Stimulated activated CD4-positive, alpha-beta T cell treated with anti-CD3 and anti-CD28 coated beads, Interleukin-1b, Interleukin-23, amount 100 ng/mL, for 24 hours (primary cell): ENCODE measurements around the gene UTP4.

Experiments
- DNase-seq, 4 experiments: peaks; one replicate each; pipeline ENCODE4 v3.0.0-alpha.2; 2020; ENCODE audit warnings: low read depth in 4 of 4, low spot score in 1 of 4

UTP4 gene

DNA sequence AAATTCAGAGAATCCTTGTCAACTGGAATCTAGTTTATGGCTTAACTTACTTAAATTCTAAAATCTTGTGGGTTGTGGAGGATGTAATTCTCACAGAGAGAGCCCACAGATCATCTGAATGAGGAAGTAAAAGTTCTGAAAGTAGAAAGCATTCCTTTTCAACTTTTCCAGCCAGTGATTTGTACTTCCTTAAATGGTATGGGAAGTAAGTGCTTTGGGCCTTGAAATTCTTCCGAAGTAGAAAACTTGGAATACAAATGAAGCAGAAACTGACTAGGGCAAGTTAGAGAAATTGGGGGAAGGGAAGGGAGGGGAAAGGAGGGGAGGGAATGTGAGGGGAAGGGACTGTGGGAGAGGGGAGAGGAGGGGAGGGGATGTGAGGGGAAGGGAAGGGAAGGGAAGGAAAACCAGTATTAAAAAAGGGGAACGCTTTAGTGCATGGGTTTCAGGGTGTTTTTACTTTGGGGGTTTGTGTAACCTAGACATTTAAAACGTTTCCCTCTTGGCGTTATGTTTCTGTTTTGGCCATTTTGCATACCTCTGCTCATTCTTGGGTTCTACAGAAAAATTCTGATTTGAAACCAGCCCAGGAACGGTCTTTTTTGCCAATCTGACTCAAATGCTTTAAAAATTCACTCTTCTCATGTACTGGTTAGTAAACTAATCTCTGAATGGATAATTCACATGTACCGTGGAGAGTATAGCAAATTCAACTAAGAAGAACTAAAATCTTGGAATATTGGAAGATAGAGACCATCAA is 39.1 kb downstream of the UTP4 start:
- no peak for DNase-seq

DNA sequence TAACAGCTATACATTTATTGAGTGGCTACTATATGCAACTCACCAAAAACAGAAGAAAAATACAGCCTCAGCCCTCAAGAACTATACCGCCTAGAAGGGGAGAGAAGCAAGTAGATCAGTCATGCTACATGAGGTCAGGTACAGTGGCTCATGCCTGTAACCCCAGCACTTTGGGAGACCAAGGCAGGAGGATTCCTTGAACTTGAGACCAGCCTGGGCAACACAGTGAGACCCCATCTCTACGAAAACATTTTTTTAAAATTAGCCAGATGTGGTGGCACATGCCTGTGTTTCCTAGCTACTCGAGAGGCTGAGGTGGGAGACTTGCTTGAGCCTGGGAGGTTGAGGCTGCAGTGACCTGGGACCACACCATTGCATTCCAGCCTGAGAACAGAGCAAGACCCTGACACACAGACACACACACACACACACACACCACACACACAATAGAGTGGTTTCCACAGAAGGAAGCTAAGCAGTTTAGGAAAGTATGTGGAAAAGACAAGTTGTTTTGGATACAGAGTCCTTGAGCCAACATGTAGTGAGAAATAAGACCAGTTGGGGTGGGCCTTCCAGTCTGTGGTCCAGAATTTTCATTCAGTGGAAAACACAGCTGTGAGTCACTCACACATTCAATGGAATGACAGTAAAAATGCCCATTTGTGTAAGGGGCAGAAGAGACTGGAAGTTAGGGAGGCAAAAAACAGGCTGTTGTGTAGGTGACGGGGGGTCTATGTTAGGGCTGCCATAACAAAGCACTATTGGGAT is 43.8 kb downstream of the UTP4 start:
- no peak for DNase-seq

DNA sequence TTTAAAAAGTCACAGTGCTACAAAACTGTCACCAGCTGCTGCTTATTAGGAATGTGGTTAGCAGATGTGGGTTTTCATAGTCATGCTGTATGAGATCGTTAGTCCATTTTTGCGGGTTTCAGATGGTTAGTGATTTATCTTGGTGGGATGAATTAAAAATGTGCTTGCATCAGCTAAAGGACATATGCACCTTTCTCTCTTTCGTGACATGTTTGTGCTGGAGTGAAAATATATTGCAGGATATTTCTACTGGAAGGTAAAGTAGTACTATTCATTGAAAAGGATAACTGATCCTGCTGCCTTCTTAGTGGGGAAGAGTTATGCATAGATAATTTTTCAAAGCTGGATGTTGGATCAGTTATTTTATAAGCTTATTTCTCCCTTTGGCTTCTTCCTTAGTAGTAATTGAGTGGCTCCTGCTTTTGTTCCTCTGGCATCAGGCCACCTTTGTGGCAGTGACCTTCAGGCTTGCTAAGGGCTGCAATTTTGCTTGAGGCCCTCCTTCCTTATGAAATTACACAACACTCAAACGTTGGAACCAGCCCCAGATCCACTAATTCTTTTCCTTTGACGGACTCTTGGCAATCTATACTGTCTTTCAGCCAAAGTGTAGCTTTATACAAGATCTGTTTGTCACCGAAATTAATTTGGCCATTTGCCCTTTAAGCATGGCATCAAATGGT is 47.0 kb downstream of the UTP4 start:
- no peak for DNase-seq

DNA sequence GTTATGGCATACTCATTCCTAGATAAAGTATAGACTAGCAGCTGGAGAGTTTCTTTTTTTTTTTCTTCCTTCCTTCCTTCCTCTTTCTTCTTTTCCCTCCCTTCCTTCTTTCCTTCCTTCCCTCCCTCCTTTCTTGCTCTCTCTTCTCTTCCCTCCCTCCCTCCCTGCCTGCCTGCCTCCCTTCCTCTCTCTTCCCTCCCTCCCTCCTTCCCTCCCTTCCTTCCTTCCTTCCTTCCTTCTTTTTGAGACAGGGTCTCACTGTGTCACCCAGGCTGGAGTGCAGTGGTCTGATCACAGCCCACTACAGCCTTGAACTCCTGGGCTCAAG is 47.5 kb downstream of the UTP4 start:
- DNase-seq = no peak

DNA sequence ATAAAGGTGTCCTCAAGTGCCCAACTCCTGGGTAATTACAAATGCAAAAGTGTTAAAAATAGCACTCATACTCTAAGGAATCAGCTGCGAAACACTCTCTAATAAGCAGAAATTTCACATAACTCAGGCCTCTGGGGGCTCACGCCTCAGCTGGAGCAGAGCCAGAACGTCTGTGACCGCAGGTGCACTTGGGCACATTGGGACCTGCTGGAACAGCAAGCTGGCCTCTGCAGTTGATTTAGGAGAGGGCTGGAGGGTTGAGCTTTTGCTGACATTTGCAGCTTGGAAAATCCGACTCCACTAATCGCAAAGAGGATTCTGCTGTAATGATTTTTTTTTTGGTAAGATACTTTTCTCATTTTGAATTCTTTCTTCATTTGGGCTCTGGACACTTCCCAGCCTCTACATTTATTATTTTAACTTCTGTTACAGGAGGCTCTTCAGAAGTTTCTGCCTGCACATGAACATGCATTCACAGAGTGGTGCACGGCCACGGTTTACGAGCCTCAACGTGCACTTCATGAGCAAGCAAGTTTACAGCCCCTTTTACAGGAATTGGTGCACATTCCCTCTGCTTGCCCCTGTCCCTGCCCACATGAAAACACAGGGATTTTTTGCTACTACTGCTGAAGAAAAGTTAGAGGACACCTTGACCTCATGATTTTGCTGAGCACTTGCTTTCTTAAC is 50.4 kb downstream of the UTP4 start:
- DNase-seq = no peak

DNA sequence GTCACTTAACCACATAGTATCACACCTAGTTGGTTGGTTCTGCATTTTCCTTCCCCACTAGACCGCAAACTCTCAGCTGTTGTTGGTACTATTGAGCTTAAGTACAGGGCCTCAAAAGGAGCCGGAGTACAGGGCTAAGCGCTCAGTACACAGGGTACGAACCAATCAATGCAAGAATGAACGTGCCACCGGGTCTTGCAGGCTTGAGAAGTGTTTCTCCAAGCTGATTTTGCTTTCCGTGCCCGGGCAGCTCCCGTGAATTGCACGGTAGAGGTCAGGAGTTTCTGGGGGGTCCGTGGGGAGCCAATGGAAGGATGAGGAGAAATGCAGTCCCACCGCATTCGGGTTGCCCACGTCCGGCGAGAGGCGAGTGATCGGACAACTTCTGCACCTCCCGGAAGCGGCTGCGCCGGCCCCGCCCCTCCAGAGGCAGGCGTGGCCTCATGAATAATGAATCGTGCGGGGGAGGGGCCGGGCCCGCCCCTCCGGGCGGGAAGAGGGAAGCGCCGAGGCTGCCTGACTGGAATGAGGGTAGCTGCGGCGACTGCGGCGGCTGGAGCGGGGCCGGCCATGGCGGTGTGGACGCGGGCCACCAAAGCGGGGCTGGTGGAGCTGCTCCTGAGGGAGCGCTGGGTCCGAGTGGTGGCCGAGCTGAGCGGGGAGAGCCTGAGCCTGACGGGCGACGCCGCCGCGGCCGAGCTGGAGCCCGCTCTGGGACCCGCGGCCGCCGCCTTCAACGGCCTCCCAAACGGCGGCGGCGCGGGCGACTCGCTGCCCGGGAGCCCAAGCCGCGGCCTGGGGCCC is 54.4 kb downstream of the UTP4 start, which contains the start of gene SNTB2:
Gene SNTB2, plus strand, starts transcription at position 523 of the 804 bp plus-strand sequence. Its CDS starts 3 bp downstream, at position 526.
- peak; percentile 58 to 77 (median 68) for DNase-seq

DNA sequence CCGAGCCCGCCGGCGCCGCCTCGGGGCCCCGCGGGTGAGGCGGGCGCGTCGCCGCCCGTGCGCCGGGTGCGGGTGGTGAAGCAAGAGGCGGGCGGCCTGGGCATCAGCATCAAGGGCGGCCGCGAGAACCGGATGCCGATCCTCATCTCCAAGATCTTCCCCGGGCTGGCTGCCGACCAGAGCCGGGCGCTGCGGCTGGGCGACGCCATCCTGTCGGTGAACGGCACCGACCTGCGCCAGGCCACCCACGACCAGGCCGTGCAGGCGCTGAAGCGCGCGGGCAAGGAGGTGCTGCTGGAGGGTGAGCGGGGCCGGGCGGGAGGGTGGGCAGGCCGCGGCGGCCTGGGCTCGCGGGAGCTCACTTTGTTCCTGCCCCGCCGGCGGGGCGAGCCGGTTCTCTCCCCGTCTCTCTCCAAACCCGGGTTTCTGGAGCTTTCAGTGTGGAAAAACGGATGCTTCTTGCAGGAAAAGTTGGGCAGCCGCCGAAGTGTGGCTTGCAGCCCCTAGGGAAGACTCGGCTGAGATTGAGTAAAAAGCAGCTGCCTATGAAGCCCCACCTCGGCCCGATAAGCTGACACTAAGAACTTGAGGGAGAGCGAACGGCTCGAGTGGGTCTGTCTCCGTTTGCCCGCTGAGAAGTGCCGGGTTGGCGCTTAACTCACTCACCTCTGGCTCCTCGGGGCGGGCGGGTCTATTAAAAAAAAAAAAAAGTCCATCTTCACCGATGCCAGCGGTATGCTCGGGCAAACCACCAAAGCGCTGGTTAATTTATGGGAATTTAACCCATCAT is 55.2 kb downstream of the UTP4 start:
- peak in 3 of 4 experiments; percentile 15 to 25 (median 20) for DNase-seq

DNA sequence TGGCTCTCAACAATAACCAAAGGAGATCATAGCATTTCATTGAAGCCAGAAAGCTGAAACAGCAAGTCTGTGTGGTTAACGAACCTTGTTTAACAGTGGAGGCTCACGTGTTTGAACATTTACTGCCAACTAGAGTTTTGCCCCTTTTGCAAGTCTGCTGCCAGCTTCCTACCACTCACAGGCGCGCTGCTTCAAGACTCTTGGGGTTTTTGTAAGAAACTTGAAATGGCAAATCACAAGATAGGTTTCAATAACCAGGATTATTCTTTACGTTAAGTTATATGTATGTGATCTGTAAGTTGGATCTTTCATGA is 55.7 kb downstream of the UTP4 start:
- no peak for DNase-seq

DNA sequence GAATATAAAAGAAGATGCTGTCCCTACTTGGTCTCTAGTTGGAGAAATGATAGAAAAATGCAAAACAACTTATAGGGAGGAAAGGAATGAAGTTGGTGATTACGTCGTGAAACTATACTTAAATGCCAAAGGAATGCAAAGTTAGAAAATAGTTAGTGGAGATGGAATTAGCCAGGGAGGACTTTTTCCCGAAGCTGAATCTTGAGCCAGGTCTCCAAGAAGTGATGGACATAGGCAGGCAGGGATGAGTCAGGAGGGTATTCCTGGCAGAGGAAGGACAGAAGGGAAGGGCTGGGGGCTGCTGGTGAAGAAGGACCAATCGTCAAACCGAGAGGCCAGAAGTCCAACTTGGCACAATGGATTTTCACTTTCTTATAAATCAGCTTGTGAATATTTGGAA is 56.3 kb downstream of the UTP4 start:
- DNase-seq = no peak

DNA sequence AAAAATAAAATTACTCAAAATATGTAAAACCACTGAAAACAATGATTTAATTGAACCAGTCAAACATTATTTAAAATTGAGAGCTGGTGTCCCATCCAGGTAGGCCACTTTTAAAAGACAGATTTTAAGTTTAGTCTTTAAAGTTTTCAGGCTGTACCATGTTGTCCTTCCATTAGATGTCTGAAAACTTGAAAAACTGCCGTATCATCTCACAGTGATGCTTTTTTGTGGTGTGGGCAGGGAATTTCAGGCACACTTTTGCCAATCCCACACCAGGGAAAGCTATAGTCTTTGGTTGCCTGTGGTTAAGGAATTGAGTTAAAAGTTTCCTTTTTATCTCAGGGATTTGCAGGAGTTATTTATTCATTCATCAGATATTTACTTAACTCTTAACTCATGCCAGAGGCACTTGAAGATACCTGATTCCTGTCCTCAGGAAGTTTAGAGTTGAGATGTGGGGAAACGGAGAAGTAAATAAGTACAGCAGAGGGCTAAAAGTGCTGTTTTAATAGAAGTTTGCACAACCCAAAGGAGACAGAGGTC is 57.7 kb downstream of the UTP4 start:
- no peak for DNase-seq

DNA sequence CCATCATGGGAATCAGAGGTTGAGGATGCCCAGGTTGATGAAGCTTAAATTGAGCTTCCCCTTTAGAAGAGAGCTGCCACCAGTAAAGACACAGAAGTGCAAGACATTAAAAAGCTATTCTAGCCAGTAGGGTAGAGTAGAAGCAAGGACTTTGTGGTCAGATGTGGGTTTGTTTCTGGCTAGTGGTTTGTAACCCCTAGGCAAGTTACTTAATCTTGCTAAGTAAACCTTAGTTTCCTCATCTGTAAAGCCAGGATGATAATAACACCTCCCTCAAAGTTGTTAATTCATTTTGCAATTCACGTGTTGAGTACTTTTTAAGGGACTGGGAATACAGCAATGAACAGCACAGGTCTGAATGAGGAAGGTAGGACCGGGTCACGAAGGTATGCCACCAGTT is 58.1 kb downstream of the UTP4 start:
- DNase-seq = no peak

DNA sequence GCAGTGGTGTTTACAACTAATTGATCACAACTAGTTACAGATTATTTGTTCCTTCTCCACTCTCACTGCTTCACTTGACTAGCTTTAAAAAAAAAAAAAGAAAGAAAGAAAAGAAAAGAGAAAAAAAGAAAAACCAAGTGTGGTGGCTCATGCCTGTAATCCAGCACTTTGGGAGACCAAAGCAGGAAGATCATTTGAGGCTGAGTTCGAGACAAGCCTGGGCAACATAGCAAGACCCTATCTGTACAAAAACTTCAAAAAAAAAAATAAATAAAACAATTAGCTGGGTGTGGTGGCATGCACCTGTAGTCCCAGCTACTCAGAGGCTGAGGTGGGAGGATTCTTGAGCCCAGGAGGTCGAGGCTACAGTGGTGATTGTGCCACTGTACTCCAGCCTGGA is 58.7 kb downstream of the UTP4 start:
- DNase-seq = no peak

DNA sequence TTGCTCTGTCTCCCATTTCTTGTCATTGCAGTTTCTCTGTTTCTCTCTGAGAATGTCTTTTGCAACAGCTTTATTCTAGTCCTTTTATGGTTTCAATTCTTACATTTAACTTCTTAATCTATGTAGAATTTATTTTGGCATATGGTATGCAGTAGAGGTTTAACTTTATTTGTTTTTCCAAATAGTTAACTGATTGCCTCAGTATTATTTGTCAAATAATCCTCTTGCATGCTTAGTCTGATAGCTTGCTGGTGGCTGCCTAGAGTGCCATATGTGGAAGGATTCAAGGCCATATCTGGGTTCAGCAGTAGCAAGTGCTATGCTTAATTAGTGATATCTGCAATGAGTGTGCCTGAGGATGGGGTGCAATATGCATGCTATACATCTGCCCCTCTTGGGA is 61.4 kb downstream of the UTP4 start:
- no peak for DNase-seq

DNA sequence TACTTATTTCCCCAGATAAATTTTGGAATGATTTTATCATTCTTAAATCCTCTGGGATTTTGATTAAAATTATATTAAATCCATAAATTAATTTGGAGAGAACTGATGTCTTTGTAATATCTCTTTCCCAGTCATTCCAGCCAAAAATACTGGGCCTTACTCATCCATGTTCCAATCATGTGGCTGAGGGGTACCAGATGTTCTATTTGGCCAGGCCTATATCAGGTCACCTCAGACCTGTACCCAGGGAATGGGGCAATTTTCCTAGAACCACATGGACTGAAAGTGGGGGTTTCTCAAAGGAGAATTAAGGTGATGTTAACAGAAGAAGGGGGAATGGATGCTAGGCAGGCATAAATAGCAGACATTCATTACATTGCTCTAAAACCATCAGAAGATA is 62.0 kb downstream of the UTP4 start:
- DNase-seq = no peak

DNA sequence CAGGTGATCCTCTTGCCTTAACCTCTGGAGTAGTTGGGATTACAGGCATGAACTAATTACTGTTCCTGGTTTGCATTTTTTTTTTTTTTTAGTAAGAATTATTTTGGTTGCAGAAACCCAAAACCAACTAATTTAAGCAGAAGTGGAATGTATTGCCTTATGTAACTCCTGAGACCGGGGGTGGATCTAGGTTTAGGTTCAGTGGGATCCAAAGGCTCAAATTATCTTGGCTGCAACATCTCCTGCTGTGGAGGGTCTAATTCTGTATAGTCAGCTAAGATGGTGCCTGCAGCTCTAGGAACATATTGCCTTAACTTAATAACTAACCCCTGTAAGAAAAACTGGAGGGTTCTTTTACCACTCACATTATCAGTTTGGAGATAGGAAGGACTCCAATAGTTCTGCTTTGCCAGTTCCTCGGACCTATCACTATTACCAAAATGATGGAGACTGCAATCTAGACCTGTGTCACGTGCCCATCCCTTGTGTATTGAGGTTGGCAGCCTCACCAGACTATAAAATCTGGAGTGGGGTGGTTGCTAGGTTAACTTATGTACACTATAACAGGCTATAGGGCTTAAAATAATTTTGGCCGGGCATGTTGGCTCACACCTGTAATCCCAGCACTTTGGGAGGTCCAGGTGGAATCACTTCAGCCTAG is 63.0 kb downstream of the UTP4 start:
- DNase-seq = no peak

DNA sequence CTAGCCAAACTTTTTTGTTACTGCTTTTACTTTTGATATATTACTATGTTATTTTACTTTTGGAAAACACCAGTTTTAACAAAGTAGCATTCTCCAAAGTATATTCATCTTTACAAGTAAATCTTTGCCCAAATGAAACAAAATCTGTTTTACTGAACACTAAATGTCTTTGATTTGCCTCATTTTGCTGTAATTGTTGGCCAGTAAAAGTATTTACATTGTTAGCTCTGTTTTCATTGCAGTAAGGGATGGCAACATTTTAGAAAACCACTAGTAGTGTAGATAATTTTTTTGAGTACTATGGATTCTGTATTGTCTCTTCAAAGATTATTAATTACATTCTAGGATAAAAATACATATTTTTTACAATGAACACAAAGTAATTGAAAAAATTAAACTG is 65.1 kb downstream of the UTP4 start:
- no peak for DNase-seq

DNA sequence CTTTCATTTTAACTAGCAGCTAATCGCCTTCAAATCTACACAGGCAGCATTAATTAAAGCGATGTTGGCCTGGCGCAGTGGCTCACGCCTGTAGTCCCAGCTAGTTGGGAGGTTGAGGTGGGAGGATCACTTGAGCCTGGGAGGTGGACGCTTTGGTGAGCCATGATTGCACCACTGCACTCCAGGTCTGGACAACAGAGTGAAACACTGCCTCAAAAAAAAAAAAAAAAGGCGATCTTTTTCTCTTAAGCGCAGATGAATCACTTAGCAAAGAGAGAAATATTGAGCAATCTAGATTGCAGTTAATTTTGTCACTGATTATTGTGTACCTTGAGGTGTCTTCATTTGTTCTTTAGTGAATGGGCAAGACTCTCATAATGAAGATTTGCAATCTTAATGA is 66.9 kb downstream of the UTP4 start:
- DNase-seq = no peak

DNA sequence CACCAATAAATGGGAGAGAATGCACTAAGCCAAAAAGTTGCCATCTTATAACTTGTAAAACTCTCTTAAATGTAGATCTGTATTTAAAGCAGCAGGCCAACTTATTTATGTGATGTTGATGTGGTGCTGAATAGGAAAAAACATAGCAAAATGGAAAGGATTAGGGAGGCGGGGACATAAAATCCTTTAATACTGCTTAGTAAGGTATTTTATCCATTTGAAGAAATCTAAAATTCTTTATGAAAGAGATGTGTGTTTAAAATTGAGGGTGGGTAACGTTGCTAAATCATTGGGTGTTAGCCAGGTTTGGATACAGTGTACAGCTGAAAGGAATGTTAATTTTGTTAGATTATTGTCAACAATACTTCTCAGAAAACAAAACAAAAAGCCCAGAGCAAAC is 68.8 kb downstream of the UTP4 start:
- no peak for DNase-seq

DNA sequence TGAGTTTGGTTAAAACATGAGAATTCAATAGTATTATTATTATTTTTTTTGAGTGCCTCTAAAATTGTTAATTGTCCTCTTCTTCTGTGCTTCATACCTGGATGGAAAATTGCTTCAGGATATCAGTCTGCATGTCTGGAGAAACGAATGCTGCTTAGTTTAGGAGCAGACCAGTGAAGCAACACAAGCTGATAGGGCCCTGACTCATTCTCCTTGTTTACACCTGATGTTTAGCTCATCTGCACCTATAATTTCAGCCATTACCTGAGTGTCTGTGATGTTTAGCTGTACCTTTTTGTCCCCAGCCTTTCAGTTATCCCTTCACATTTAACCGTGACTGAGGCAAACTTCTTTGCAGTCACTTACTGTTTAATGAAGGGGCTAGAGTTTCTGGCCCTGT is 69.3 kb downstream of the UTP4 start:
- DNase-seq = no peak
